ENCODE measurements around the gene MRM3.

The MRM3 gene

DNA sequence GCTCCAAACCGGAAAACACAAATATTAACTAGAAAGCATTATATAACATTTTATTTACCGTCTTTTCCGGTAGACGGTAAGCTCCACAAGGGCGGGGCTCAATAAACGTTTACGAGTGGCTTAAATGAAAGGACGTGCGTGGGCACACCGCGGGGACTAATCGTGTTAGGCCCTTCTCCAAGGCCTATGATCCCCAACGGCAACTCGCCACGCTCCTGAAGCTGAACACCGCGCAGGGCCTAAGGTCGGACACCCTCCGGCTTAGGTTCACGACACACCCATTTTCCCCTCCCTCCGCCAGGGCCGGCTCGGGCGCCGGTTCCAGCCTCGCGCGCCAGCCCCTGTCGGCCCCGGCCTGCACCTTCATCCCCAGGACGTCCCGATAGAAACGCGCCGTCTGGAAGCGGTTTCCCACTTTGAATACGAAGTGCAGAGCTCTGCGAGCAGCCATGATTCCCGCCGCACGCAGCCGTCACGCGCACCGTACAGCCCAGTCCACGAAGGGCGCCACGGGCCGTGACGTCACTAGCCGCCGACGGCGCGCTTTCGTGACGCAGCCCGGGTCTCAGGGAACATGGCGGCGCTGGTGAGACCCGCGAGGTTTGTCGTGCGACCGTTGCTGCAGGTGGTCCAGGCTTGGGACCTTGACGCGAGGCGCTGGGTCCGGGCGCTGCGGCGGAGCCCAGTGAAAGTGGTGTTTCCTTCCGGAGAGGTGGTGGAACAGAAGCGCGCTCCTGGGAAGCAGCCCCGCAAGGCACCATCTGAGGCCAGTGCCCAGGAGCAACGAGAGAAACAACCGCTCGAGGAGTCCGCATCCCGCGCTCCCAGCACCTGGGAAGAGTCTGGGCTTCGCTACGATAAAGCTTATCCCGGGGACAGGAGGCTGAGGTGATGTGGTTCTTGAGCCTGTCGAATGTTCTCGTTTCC is at the start of gene MRM3, which contains the start of gene GLOD4:
TSS of gene MRM3 (plus strand) at position 549 of the 927 bp plus-strand sequence. CDS start at position 575, 26 bp downstream.
TSS of gene GLOD4 (minus strand) at position 476 of the 927 bp plus-strand sequence. CDS start at position 451, 25 bp downstream.
- Histone ChIP-seq H3K36me3 (ENCODE audit: insufficient read depth, low read length) (peaks cover 15% of the 10 kb centered on the region), H2AFZ (ENCODE audit: low read length, unreplicated experiment) (peak within 1 kb of the TSS; percentile 98), H3K4me3 (ENCODE audit: low read depth, low read length) (peak within 1 kb of the TSS; percentile 100), H3K79me2 (ENCODE audit: control insufficient read depth, insufficient read depth, low read length, unreplicated experiment) (peaks cover 65% of the 10 kb centered on the region), H3K27me3 (ENCODE audit: insufficient read depth, low read length) (no peaks in the 10 kb centered on the region), H3K4me1 (ENCODE audit: control insufficient read depth, insufficient read depth, low read length, unreplicated experiment) (peaks cover 14% of the 10 kb centered on the region), H3K27ac (ENCODE audit: low read depth, low read length) (peak within 1 kb of the TSS; percentile 67)

DNA sequence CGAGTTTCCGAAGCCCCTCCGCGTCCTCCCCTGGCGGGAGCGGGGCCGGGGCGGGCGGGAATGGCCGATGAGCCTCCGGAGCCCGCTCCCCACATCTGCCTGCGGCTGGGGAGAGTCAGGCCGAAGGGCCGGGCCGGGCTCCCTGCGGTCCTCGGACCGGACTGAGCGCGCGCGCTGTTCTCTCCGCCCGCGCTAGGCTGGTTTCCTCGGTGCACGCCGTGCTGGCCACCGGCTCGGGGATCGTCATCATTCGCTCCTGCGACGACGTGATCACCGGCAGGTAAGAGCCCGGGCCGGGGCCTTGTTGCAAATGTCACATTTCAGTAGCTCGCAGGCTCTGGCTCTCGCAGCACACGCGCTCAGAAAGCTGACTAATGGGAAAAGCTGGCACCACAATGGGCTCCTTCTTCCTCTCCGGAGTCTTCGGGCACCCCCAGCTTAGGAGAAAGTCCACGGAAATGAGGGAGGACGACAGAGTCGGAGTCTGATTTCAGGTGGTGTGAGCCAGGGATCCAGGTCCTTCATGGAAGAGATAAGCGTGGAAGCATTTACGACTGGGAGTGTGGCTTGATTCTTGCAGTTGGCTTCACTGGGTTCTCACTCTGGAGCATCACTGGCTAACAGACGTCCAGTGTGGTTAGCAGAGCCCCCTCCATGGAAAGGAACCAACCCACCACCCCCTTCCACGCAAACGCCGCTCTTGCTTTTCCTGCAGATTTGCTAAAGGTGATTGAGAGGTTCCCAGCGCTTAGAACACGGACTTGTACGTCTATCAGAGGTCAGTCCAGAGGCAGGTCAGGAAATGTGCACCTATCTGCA is 49.0 kb upstream of the MRM3 start:
- peaks cover 8% of the 10 kb centered on the region for H3K4me1 ChIP-seq (ENCODE audit: control insufficient read depth, insufficient read depth, low read length, unreplicated experiment)
- peak overlapping the region; percentile 85 for H2AFZ ChIP-seq (ENCODE audit: low read length, unreplicated experiment)
- H3K27ac ChIP-seq (ENCODE audit: low read depth, low read length), result peak overlapping the region; percentile 56; the same call in 1 of the 2 replicates
- peak overlapping the region; percentile 94 for H3K4me3 ChIP-seq (ENCODE audit: low read depth, low read length)
- H3K36me3 ChIP-seq (ENCODE audit: insufficient read depth, low read length), result peaks cover 20% of the 10 kb centered on the region
- peaks cover 40% of the 10 kb centered on the region for H3K79me2 ChIP-seq (ENCODE audit: control insufficient read depth, insufficient read depth, low read length, unreplicated experiment)
- H3K27me3 ChIP-seq (ENCODE audit: insufficient read depth, low read length), result no peaks in the 10 kb centered on the region

- H3K36me3 ChIP-seq (ENCODE audit: insufficient read depth, low read length), result peaks cover 24% of the 10 kb centered on the region
- no peak overlapping the region for H3K27ac ChIP-seq (ENCODE audit: low read depth, low read length)
- no peak overlapping the region for H2AFZ ChIP-seq (ENCODE audit: low read length, unreplicated experiment)
- peak overlapping the region; percentile 94 for H3K4me3 ChIP-seq (ENCODE audit: low read depth, low read length)
- H3K4me1 ChIP-seq (ENCODE audit: control insufficient read depth, insufficient read depth, low read length, unreplicated experiment), result peaks cover 8% of the 10 kb centered on the region
- H3K27me3 ChIP-seq (ENCODE audit: insufficient read depth, low read length), result no peaks in the 10 kb centered on the region
- H3K79me2 ChIP-seq (ENCODE audit: control insufficient read depth, insufficient read depth, low read length, unreplicated experiment), result peaks cover 43% of the 10 kb centered on the region
These were observed 48.4 kb upstream of the MRM3 start for GRCh38 chr17:733743-734142.

DNA sequence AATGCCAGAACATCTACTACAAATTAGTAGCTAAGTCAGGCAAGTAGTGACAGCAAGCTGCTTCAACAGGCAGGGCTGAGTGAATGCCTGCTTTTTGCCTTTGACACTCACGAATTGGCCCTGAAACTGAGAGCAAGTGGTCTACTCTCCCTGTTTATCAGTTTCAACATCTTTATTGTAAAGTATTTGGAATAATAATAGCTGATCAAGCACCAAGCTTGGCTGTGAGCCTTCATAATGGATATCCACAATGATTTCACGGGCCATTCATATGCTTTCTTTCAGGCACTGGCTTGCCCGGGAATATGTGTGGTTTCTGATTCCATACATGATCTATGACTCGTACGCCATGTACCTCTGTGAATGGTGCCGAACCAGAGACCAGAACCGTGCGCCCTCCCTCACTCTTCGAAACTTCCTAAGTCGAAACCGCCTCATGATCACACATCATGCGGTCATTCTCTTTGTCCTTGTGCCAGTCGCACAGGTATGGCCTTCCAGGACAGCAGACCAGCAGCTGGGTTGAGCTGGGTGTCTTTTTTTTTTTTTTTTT is 44.5 kb upstream of the MRM3 start:
- no peak overlapping the region for H3K4me3 ChIP-seq (ENCODE audit: low read depth, low read length)
- H3K79me2 ChIP-seq (ENCODE audit: control insufficient read depth, insufficient read depth, low read length, unreplicated experiment), result peaks cover 43% of the 10 kb centered on the region

GRCh38 chr17:740240-741017 is 41.7 kb upstream of the MRM3 start:
- Histone ChIP-seq H3K79me2 (ENCODE audit: control insufficient read depth, insufficient read depth, low read length, unreplicated experiment) (peaks cover 38% of the 10 kb centered on the region), H3K4me1 (ENCODE audit: control insufficient read depth, insufficient read depth, low read length, unreplicated experiment) (no peaks in the 10 kb centered on the region), H2AFZ (ENCODE audit: low read length, unreplicated experiment) (no peak overlapping the region), H3K27me3 (ENCODE audit: insufficient read depth, low read length) (no peaks in the 10 kb centered on the region), H3K36me3 (ENCODE audit: insufficient read depth, low read length) (peaks cover 48% of the 10 kb centered on the region), H3K4me3 (ENCODE audit: low read depth, low read length) (no peak overlapping the region), H3K27ac (ENCODE audit: low read depth, low read length) (no peak overlapping the region)

More for the DNA sequence above, 44.5 kb upstream of the MRM3 start:
- peaks cover 37% of the 10 kb centered on the region for H3K36me3 ChIP-seq (ENCODE audit: insufficient read depth, low read length)
- H3K4me1 ChIP-seq (ENCODE audit: control insufficient read depth, insufficient read depth, low read length, unreplicated experiment), result peaks cover 8% of the 10 kb centered on the region
- no peak overlapping the region for H3K27ac ChIP-seq (ENCODE audit: low read depth, low read length)
- no peaks in the 10 kb centered on the region for H3K27me3 ChIP-seq (ENCODE audit: insufficient read depth, low read length)
- H2AFZ ChIP-seq (ENCODE audit: low read length, unreplicated experiment), result no peak overlapping the region

DNA sequence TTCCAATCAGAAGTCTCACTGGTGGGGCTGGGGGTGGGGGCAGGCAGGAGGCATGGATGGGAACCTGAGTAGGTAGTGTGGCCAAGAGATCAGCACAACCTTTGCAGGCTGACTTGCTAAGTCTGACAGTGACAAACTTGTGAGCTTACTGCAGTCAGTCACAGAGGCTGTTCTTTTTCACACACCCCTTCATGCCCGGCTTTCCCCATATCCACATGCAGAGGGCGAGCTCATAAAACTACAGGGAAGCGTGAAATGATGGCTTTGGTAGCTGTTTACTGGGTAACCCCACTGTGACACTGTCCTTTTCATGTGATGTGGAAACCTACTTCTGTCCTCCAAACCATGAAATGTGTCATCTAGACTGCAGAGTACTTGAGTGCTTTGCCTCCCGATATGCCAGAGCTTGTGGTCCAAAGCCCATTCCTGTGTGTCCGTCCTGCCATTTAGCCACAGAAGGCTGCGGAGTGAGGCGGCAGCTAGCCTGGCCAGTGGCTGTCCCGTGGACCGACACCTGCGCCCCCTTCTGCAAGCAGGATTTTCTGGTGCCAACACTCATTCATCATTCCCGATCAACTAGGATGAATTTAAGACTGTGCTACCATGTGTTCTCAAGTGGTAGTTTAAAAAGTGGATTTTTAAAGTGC is 39.9 kb upstream of the MRM3 start:
- Histone ChIP-seq H3K4me3 (ENCODE audit: low read depth, low read length) (no peak overlapping the region), H3K79me2 (ENCODE audit: control insufficient read depth, insufficient read depth, low read length, unreplicated experiment) (peaks cover 37% of the 10 kb centered on the region), H3K36me3 (ENCODE audit: insufficient read depth, low read length) (peaks cover 54% of the 10 kb centered on the region), H3K4me1 (ENCODE audit: control insufficient read depth, insufficient read depth, low read length, unreplicated experiment) (no peaks in the 10 kb centered on the region), H2AFZ (ENCODE audit: low read length, unreplicated experiment) (no peak overlapping the region), H3K27me3 (ENCODE audit: insufficient read depth, low read length) (no peaks in the 10 kb centered on the region), H3K27ac (ENCODE audit: low read depth, low read length) (no peak overlapping the region)

DNA sequence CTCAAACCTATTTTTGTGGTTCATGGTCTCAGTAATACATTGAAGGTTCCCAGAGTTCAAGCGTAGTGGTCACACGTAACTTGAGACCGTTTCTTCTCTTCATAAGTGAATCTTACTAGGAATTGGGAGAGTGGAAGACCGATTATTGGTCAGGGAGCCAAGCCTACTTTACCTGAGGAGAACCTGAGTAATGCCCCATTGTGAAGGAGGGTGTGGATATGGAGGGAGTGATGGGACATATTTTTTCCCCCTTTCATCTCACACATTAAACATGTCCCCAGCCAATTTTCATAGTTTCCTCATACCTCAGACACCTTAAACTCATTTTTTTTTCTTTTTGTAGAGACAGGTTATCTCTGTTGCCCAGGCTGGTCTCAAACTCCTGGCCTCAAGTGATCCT is 39.0 kb upstream of the MRM3 start:
- Histone ChIP-seq H3K36me3 (ENCODE audit: insufficient read depth, low read length) (peaks cover 62% of the 10 kb centered on the region), H3K79me2 (ENCODE audit: control insufficient read depth, insufficient read depth, low read length, unreplicated experiment) (peaks cover 45% of the 10 kb centered on the region)

GRCh38 chr17:744937-745336 is 37.2 kb upstream of the MRM3 start:
- H2AFZ ChIP-seq (ENCODE audit: low read length, unreplicated experiment), result no peak overlapping the region
- no peak overlapping the region for H3K27ac ChIP-seq (ENCODE audit: low read depth, low read length)
- H3K4me1 ChIP-seq (ENCODE audit: control insufficient read depth, insufficient read depth, low read length, unreplicated experiment), result no peaks in the 10 kb centered on the region
- H3K27me3 ChIP-seq (ENCODE audit: insufficient read depth, low read length), result no peaks in the 10 kb centered on the region
- H3K79me2 ChIP-seq (ENCODE audit: control insufficient read depth, insufficient read depth, low read length, unreplicated experiment), result peaks cover 55% of the 10 kb centered on the region
- H3K4me3 ChIP-seq (ENCODE audit: low read depth, low read length), result no peak overlapping the region
- peaks cover 68% of the 10 kb centered on the region for H3K36me3 ChIP-seq (ENCODE audit: insufficient read depth, low read length)

More for the DNA sequence above, 39.0 kb upstream of the MRM3 start:
- no peak overlapping the region for H3K27ac ChIP-seq (ENCODE audit: low read depth, low read length)
- no peak overlapping the region for H3K4me3 ChIP-seq (ENCODE audit: low read depth, low read length)
- H3K4me1 ChIP-seq (ENCODE audit: control insufficient read depth, insufficient read depth, low read length, unreplicated experiment), result no peaks in the 10 kb centered on the region
- no peaks in the 10 kb centered on the region for H3K27me3 ChIP-seq (ENCODE audit: insufficient read depth, low read length)
- H2AFZ ChIP-seq (ENCODE audit: low read length, unreplicated experiment), result no peak overlapping the region

- Histone ChIP-seq H2AFZ (ENCODE audit: low read length, unreplicated experiment) (no peak overlapping the region), H3K27ac (ENCODE audit: low read depth, low read length) (no peak overlapping the region), H3K36me3 (ENCODE audit: insufficient read depth, low read length) (peaks cover 70% of the 10 kb centered on the region), H3K4me1 (ENCODE audit: control insufficient read depth, insufficient read depth, low read length, unreplicated experiment) (peaks cover 3% of the 10 kb centered on the region), H3K27me3 (ENCODE audit: insufficient read depth, low read length) (no peaks in the 10 kb centered on the region), H3K4me3 (ENCODE audit: low read depth, low read length) (no peak overlapping the region), H3K79me2 (ENCODE audit: control insufficient read depth, insufficient read depth, low read length, unreplicated experiment) (peaks cover 60% of the 10 kb centered on the region)
These were observed 36.7 kb upstream of the MRM3 start for GRCh38 chr17:745406-745805.
